AG09319 (cell line): ENCODE data around the gene GLOD4.
"Not testable (repeated sequence)": the region's sequence is repeated elsewhere in the genome, so short reads cannot be mapped to it uniquely, and the experiment has no call there.

Source experiments
- DNase-seq: peaks from one replicate; pipeline ENCODE4 v3.0.0-alpha.2; 2010; ENCODE audit warnings: low read depth; ENCODE audit errors: extremely low read depth
- TF ChIP-seq, protein P1 (sequence below): IDR thresholded peaks from 2 replicates; pipeline ENCODE4 v1.5.1; 2011; ENCODE audit warnings: low read depth, mild to moderate bottlenecking, inconsistent platforms, low read length, moderate library complexity

Gene GLOD4

GRCh38 chr17:806781-807522 is 24.9 kb upstream of the GLOD4 start:
- no peak for DNase-seq
- TF ChIP-seq, protein P1, sequence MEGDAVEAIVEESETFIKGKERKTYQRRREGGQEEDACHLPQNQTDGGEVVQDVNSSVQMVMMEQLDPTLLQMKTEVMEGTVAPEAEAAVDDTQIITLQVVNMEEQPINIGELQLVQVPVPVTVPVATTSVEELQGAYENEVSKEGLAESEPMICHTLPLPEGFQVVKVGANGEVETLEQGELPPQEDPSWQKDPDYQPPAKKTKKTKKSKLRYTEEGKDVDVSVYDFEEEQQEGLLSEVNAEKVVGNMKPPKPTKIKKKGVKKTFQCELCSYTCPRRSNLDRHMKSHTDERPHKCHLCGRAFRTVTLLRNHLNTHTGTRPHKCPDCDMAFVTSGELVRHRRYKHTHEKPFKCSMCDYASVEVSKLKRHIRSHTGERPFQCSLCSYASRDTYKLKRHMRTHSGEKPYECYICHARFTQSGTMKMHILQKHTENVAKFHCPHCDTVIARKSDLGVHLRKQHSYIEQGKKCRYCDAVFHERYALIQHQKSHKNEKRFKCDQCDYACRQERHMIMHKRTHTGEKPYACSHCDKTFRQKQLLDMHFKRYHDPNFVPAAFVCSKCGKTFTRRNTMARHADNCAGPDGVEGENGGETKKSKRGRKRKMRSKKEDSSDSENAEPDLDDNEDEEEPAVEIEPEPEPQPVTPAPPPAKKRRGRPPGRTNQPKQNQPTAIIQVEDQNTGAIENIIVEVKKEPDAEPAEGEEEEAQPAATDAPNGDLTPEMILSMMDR: no peak

DNA sequence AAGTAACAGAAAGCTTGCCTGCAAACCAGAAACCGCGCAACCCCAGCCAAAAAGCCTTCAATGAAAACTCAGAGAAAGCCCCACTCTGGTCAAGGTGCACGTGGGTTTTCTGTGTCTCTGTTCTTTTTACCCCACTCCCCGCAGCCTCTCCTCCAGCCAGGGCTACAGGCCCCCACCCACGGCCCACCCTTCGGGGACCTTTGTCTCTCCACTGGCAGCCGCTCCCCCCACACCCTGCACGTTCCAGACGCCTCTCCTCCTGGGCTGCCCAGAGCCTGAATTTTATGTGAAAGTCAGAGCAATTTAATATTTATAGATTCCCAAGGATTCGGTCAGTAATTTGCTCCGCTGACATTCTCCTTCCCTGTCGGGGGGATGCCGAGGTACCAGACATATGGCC is 24.3 kb upstream of the GLOD4 start:
- DNase-seq: no peak
- TF ChIP-seq, protein P1: no peak

GRCh38 chr17:805886-806285 is 23.8 kb upstream of the GLOD4 start:
- DNase-seq: not testable (repeated sequence)

DNA sequence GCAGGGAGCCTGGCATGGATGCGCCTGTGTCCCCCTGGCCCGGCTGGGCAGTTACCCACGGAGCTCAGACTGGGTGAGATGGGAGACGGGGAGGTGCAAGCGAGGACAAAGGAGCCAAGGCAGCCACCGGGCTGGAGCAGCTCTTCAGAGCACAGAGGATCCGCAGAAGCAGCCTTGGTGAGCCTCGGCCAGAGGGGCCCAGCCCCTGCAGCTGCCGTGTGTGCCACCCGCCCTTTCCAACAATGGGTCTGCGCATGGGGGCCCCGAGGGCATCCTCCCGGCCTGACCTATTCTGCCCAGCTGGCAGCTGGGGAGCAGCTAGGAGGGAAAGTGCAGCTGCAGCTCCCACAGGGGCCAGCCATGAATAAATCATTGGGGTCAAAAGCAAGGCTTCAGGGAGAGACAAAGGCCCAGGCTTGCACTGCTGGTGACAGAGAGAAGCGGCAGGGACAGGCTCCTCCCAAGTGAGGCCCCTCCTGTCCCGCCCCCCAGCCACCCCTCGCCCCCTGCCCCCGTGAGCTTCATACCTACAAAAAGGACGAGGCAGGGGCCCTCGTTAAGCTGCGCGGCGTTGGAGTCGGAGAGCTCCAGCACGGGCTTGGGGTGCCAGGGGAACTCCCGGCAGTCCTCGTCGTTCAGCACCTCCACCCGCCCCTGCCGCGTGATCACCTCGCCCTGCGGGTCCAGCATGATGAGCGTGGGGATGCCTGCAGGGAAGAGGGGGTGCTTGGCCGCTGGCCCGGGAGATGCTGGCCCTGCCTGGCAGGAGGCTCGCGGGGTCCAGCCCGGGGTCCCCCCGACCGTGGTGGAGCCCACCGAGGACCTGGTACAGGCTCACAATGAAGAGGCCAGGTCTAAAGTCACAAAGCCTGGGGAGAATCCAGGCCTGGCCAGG is 22.7 kb upstream of the GLOD4 start:
- no peak for DNase-seq
- TF ChIP-seq, protein P1: no peak

DNA sequence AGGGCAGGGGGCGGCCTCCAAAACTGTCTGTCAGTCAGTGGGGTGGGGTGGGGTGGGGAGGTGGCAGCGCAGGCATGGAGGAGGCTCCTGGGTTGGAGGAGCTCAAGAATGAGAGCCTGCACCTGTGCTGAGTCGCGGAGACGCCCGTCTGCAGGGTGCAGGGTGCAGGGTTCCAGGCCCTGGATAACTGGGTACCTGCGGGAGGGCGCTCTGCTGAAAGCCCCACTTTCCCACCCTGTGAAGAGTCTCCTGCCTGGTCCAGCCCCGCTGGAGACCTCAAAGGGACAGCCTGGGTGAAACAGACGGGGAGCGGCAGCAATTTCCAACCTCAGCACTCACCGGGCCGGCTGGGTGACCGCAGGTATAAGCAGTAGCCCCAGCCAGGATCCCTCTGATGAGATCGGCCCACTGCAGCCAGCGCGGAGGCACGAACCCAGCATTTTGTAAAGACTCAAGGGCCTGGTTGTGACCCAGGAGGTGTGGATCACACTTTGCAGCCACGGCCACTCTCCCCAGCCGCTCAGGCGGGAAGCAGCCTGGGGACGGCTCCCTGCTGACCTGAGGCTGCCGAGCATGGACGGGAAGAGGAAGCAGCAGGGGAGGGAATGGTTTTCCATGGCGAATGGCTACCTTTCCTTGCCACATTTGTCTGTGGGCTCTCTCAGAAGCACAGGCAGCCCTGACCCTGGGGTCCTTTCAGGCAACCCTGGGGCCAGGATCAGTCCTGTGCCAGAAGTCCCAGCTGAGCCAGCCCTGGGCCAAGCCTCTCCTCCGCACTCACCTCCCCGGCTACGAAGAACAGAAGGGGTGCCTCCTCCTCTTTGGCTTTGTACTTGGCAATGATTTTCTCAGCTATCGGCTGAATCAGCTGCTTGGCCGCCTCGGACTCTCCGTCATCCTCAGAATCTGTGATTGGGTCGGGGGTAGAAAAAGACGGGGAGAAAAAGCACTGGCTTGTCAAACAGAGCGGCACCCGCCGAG is 21.1 kb upstream of the GLOD4 start:
- TF ChIP-seq, protein P1: no peak
- no peak for DNase-seq

DNA sequence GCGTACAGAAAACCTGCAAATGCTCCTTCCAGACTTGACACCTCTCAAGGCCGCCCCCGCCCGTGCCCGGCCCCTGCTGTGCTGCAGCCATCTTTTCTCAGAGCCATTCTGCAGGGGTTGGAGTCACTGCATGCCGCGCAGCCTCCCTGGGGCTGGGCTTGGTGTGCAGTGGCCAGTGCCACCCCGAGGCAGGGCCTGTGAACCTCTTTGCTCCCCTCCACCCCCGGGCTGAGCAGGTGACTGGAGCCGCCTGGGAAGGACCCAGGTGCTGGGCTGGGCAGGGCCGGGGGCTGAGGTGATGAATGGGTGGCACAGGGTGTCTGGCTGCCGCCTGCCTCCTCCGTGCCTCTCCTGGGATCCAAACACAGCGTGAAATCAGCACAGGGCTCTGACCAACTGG is 20.4 kb upstream of the GLOD4 start:
- TF ChIP-seq, protein P1: no peak
- DNase-seq: no peak

DNA sequence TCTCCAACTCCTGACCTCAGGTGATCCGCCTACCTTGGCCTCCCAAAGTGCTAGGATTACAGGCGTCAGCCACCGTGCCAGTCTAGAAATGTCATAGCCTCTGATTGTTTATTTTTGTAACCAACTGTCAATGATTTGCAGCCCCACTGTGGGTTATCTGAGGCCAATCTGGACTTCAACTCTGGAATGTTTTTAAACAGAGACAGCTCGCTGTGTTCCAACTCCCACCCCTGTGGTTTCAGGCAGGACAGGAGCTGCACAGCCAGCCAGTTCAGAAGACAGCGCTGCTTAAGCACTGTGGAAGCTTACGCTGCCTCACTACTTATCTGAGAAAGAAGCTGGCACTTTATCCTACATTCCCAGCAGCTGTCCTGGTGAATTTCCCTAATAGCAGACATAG is 19.6 kb upstream of the GLOD4 start:
- TF ChIP-seq, protein P1: no peak

More for the DNA sequence above, 19.6 kb upstream of the GLOD4 start:
- DNase-seq: no peak
